Mucosa of descending colon (tissue), 3 donors: ENCODE results near the gene TTBK2. TPM values are rescaled to one million over a fixed set of nuclear protein-coding genes. Genes with fewer than 3 reads are reported as not detected.

ENCODE experiments used
- ATAC-seq: fragments of 200-7000 bp; cut with Tn5 transposase; one replicate; pipeline ENCODE4 v1.9.1; 2020; ENCODE audit warnings: mild to moderate bottlenecking, moderate library complexity
- DNase-seq, 3 donors: peaks; one replicate each; pipeline ENCODE4 v3.0.0-alpha.2; 2020
- H3K36me3 ChIP-seq: fragments of 200-600 bp; one replicate; pipeline ENCODE4 v1.8.0; 2021; ENCODE audit warnings: low read depth, mild to moderate bottlenecking
- H3K4me1 ChIP-seq: fragments of 200-600 bp; one replicate; pipeline ENCODE4 v1.8.0; 2021; ENCODE audit warnings: low read depth, mild to moderate bottlenecking
- H3K4me3 ChIP-seq: fragments of 200-600 bp; one replicate; pipeline ENCODE4 v1.8.0; 2021; ENCODE audit warnings: mild to moderate bottlenecking
- H3K9me3 ChIP-seq: fragments of 200-600 bp; one replicate; pipeline ENCODE4 v1.8.0; 2021; ENCODE audit warnings: mild to moderate bottlenecking
- intact Hi-C, 2 donors: fragments of 100-400 bp; cut with DNase I in 1 of 2; cut with micrococcal nuclease in 1 of 2; formaldehyde crosslinking; loops; one replicate each; pipeline versions ENCODE4 v1.11.0 to v1.11.1; 2022; cut with DNase I, micrococcal nuclease
- total RNA-seq, 3 donors: library from RNA; stranded (reverse); fragmentation: NEBNext Ultra II Directional in 2 of 3; extraction: Animal tissue kit (Norgen Biotek cat#: 25700) in 2 of 3; gene quantifications; one replicate each; pipeline versions ENCODE4 v1.2.1 to v1.2.4, GENCODE V29; 2021 to 2023
- TF ChIP-seq, protein P1 (sequence below): fragments of 200-600 bp; IDR thresholded peaks from one replicate; pipeline ENCODE4 v1.8.0; 2022; ENCODE audit warnings: antibody characterized with exemption, mild to moderate bottlenecking
- donor health status: DM: no; HTN: no; CAD: no; lungs with moderate emphysema.
- donor health status: DM: no; HTN: no; CAD: no.
- donor health status: DM: no; HTN: yes; CAD: no.

The TTBK2 gene
- total RNA-seq, 3 donors from 2014 or later: 9.7 to 27.6 (median 11.4) TPM

DNA sequence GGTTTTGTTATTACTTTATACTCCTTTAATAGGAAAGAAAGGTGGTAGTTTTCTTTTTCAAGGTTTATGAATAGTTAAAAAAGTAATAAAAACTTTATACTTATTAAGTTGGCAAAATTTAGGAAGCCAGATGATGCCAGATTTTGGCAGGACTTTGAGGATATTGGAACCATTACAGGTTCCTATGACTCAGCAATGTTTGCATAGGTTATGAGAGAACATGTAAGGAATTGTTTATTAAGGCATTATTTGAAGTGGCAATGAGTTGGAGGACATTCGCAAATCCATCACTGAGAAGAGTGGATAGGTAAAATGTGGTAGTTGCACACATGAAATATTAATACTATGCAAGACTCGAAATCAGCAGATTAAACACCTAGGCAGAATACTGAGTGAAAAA lies 213.5 kb downstream of the TTBK2 start:
- H3K36me3 ChIP-seq: no peaks in the 10 kb centered on the region
- no peaks in the 10 kb centered on the region for H3K9me3 ChIP-seq
- intact Hi-C loops: loop anchor here (10.0 kb wide), 1 partner anchor 218 kb away; the partner anchor contains the start of gene TTBK2 (in 2 of the 2)
- no peaks in the 10 kb centered on the region for H3K4me1 ChIP-seq
- DNase-seq (no peak), ATAC-seq (no peak)
- TF ChIP-seq, protein P1, sequence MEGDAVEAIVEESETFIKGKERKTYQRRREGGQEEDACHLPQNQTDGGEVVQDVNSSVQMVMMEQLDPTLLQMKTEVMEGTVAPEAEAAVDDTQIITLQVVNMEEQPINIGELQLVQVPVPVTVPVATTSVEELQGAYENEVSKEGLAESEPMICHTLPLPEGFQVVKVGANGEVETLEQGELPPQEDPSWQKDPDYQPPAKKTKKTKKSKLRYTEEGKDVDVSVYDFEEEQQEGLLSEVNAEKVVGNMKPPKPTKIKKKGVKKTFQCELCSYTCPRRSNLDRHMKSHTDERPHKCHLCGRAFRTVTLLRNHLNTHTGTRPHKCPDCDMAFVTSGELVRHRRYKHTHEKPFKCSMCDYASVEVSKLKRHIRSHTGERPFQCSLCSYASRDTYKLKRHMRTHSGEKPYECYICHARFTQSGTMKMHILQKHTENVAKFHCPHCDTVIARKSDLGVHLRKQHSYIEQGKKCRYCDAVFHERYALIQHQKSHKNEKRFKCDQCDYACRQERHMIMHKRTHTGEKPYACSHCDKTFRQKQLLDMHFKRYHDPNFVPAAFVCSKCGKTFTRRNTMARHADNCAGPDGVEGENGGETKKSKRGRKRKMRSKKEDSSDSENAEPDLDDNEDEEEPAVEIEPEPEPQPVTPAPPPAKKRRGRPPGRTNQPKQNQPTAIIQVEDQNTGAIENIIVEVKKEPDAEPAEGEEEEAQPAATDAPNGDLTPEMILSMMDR: no peak
- H3K4me3 ChIP-seq: no peak overlapping the region

DNA sequence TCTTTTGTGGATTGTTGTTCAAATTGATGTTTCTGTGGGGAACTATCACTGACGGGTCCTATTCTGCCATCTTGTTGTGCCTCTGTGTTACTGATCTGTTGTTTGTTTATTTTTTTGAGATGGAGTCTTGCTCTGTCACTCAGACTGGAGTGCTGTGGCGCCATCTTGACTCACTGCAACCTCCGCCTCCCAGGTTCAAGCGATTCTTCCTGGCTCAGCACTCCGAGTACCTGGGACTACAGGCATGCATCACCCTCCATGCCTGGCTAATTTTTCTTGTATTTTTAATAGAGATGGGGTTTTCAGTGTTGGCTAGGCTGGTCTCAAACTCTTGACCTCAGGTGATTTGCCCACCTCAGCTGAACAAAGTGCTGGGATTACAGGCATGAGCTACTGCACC lies 215.2 kb downstream of the TTBK2 start:
- intact Hi-C loops: loop anchor here (10.0 kb wide), 1 partner anchor 219 kb away; the partner anchor contains the start of gene TTBK2 (in 2 of the 2)
- no peaks in the 10 kb centered on the region for H3K4me1 ChIP-seq
- DNase-seq: no peak
- H3K36me3 ChIP-seq: no peaks in the 10 kb centered on the region
- no peak overlapping the region for H3K4me3 ChIP-seq
- H3K9me3 ChIP-seq: no peaks in the 10 kb centered on the region
- ATAC-seq: no peak
- TF ChIP-seq, protein P1: no peak

DNA sequence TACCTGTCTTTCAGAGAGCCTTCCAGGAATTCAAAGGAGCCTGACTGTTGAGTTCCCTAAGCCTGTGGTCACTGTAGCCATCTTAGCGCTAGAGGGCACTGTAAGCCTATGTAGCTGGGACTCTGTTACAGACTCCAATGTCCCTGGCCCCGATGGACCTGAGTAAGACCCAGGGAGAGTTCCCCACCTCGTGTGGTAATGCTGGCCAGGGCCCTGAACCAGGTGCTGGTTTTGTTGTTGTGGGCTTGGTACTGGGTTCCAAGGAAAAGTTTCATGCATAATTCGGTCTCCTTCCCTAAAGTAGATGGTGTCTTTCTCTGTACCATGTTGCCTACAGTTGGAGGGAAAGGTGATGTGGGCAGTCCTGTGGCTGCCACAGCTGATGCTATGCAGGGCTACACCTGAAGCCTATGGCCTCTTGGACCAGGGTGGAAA lies 216.1 kb downstream of the TTBK2 start:
- peak; percentile 95 for ATAC-seq
- no peaks in the 10 kb centered on the region for H3K4me1 ChIP-seq
- intact Hi-C loops: loop anchor here (10.0 kb wide), 1 partner anchor 220 kb away; the partner anchor contains the start of gene TTBK2 (in 2 of the 2)
- TF ChIP-seq, protein P1: peak; percentile 66
- no peaks in the 10 kb centered on the region for H3K9me3 ChIP-seq
- peak in 2 of 3 donors; percentile 39 to 83 for DNase-seq
- no peaks in the 10 kb centered on the region for H3K36me3 ChIP-seq
- no peak overlapping the region for H3K4me3 ChIP-seq

DNA sequence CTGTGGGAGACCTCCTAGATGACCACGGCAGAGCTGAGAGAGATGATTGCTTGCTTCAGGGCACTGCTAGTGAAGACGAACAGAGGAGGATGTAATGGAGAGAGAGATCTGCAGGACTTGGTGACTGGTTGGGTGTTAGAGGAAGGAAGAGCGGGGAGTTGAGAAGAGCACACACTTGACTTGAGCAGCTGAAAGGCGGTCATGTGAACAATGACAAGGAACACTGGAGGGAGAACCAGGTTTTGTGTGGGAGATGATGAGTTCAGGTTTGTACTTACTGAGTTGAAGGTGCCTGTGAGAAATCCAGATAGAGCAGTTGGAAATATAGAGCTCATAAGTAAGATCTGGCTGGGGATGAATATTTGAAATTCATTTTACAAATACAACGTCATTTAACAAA lies 224.0 kb downstream of the TTBK2 start:
- intact Hi-C loops: no loop called here
- no peaks in the 10 kb centered on the region for H3K4me1 ChIP-seq
- DNase-seq (no peak), ATAC-seq (no peak)
- H3K9me3 ChIP-seq: no peaks in the 10 kb centered on the region
- TF ChIP-seq, protein P1: no peak
- H3K4me3 ChIP-seq: no peak overlapping the region
- H3K36me3 ChIP-seq: no peaks in the 10 kb centered on the region

DNA sequence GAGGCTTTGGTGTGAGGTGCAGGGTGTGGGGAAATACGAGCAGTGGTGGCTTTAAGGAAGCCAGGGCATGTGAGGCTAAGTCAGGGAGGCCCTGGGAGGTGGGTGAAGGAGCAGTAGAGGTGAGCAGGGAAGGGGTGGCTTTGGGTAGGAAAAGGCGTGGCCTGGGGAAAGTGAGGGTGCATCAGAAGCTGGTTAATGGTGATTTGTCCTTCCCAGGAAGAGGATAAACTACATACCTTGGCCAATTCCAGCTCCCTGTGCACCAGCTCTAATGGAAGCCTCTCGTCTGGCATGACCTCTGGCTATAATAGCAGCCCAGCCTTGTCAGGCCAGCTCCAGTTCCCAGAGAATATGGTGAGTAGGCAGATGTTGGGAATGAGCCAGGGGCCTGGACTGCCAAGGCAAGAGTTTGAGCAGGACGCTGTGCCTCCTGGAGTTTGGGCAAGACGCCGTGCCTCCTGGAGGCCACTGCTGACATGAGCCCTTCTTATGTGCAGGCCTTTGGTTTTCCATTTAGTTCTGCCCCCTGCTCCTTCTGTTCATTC lies 225.0 kb downstream of the TTBK2 start:
- DNase-seq: no peak
- Histone ChIP-seq H3K36me3 (no peaks in the 10 kb centered on the region), H3K4me3 (no peak overlapping the region), H3K4me1 (no peaks in the 10 kb centered on the region), H3K9me3 (no peaks in the 10 kb centered on the region)
- intact Hi-C loops: no loop called here
- TF ChIP-seq, protein P1: no peak
- ATAC-seq: no peak
